ENCODE measurements around the gene SETD3.

DNA sequence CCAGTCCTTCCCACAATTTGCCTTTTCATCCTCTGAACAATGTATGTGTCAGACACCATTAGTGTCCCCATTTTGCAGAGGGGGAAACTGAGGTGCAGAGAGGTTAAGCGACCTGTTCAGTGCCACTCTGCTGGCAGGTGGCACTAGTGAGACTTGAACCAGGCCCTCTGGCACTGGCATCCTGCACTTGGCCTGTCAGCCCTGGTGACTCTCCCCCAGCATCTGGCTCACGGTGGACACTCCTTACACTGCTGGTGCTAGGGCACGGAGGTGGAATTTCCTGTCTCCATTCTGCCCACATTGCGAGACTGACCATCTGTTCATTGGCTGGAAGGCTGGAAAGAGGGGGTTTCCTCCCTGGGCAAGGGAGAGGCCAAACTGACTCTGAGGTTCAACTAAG is 49.2 kb upstream of the SETD3 start:
- TF ChIP-seq, protein P1, sequence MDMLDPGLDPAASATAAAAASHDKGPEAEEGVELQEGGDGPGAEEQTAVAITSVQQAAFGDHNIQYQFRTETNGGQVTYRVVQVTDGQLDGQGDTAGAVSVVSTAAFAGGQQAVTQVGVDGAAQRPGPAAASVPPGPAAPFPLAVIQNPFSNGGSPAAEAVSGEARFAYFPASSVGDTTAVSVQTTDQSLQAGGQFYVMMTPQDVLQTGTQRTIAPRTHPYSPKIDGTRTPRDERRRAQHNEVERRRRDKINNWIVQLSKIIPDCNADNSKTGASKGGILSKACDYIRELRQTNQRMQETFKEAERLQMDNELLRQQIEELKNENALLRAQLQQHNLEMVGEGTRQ (IDR thresholded peaks at IDR 0.05; ENCODE audit: borderline replicate concordance, low read depth, low read length), result no peak
- TF ChIP-seq RAD21 (IDR thresholded peaks at IDR 0.05; ENCODE audit: insufficient read depth, low read depth, low read length) (no peak), ZNF274 (IDR thresholded peaks at IDR 0.05; ENCODE audit: insufficient read depth, insufficient read length) (no peak), YY1 (IDR thresholded peaks at IDR 0.05; ENCODE audit: low read depth, low read length) (no peak), POLR2A (IDR thresholded peaks at IDR 0.05; ENCODE audit: low read depth, low read length) (no peak)
- TF ChIP-seq, protein P2, sequence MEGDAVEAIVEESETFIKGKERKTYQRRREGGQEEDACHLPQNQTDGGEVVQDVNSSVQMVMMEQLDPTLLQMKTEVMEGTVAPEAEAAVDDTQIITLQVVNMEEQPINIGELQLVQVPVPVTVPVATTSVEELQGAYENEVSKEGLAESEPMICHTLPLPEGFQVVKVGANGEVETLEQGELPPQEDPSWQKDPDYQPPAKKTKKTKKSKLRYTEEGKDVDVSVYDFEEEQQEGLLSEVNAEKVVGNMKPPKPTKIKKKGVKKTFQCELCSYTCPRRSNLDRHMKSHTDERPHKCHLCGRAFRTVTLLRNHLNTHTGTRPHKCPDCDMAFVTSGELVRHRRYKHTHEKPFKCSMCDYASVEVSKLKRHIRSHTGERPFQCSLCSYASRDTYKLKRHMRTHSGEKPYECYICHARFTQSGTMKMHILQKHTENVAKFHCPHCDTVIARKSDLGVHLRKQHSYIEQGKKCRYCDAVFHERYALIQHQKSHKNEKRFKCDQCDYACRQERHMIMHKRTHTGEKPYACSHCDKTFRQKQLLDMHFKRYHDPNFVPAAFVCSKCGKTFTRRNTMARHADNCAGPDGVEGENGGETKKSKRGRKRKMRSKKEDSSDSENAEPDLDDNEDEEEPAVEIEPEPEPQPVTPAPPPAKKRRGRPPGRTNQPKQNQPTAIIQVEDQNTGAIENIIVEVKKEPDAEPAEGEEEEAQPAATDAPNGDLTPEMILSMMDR (IDR thresholded peaks at IDR 0.05 in 2 of 3, conservative IDR thresholded peaks at IDR 0.05 in 1 of 3; ENCODE audit: control insufficient read depth in 2 of 3, extremely low read depth in 1 of 3, insufficient read depth in 1 of 3, low read depth in 3 of 3, low read length in 3 of 3), result no peak

All from GM12878 (cell line).